Nucleus accumbens (tissue), 56 donors: ENCODE measurements around the gene PDE8B.
"Not testable (repeated sequence)": the region's sequence is repeated elsewhere in the genome, so short reads cannot be mapped to it uniquely, and the experiment has no call there.

ENCODE experiments used
- DNase-seq, 56 donors: peaks; one replicate each; lab custom pipeline; 2025; lab: John Stamatoyannopoulos, UW

PDE8B gene

DNA sequence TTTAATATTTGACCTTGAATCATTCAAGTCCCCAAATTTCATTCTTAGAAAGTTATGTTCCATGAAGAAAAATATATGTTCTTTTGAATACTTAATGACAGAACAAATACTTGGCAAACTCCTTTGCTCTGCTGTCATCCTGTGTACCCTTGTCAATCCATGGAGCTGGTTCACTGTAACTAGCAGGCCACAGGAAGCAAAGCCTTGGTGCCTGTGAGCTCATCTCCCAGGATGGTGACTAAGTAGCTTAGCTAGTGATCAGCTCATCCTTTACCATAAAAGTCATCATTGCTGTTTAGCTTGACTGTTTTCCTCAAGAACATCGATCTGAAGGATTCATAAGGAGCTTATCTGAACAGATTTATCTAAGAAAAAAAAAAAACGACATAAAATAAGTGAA is 216.2 kb downstream of the PDE8B start:
- no peak for DNase-seq

DNA sequence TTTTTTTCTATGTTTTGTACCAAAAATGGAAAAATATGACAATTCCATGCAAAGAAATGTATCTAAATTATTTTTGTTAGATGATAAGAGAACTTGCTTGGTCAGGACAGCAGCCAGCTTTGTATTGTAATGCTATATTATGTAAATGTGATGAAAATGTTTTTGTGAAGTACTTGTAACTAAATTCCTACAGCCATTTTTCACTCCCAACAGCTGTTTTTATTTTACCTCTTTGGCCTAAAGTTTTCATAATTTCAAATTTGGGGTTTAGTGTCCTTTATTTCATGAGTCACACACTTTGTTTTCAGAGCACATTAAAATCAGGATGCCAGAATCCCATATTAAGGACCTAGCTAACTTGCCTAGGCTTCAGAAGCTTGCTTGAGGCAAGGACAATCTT is 217.5 kb downstream of the PDE8B start:
- DNase-seq = no peak

DNA sequence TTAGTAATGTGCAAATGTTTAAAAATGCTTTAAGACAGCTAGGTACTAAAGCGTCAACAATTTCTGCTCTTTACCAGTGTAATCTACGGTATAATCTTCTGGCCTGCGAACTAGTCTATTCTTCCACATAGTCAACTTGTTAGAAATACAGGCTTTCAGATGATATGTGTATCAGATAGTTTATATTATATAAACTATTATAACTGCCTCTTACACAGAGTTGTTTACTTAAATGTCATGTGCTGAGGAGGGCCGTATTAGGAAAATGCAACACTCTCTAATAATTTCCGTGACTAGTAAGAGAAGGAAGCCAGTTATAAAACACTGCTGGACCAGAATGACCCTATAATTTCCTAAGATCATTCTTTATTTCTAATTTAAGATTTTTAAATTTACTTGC is 218.0 kb downstream of the PDE8B start:
- DNase-seq = no peak

DNA sequence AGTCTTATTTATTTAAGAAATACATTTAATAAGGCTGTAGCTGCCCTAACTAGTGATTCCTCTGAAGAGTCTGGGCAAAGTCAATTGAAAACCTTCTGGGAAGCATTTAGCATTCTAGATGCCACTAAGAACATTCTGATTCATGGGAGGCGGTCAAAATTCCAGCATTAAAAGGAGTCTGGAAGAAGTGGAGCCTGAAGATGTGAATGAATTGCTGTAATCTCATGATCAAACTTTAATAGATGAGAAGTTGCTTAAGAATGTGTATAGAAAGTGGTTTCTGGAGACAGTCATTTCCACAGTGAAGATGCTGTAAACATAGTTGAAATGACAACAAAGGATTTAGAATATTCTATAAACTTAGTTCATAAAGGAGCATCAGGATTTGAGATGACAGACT is 220.2 kb downstream of the PDE8B start:
- no peak for DNase-seq

DNA sequence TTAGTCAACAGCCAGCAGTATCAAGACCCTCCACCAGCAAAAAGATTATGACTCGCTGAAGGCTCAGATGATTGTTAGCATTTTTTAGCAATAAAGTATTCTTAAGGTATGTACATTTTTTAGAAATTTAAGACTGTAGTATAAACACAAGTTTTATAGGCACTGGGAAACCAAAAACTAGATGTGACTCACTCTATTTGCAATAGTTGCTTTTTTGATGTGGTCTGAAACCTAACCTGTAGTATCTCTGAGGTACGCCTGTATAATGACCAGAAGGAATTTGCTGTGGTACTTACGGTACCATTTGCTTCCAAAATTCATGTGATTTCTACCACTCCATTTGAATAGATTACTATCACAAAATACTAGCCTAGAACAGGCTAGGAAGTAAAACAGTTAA is 220.8 kb downstream of the PDE8B start:
- DNase-seq = no peak

DNA sequence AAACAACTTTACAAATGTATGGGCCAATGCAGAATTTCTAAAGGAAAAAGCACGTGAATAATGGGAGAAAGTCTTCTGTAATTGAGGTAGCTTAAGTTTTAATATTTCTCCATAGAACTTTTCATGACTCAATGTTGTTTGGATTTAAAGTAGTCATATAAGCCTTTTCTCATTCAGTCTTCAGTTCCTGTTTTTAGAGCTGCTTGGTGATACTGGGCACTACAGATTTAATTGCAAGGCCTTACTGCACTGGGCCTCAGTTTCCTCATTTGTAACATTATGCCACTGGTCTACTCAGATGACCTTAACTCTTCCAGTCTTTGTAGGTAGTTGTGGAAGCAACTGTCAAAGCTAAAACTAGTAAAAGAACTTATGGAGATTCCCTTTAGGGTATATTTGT is 221.2 kb downstream of the PDE8B start:
- no peak for DNase-seq

DNA sequence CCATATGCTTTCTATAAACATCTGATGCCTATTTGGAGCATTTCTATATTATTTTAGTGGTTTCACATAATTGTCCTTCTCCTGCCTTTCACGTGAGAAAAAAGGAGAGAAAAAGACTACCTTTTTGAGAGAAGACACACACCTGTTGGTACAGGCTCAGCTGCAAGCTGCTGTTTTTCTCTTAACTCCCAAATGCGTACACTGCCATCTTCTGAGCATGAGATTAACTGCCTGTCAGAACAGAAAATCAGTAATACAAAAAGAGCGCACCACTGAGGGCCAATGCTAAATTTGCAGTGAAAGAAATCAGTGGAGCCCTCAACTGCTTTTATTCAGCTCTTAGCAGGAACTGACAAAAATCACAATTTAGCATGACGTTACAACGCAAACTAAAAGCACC is 226.7 kb downstream of the PDE8B start:
- peak in 8 of 56 donors; percentile 8 to 66 (median 26) for DNase-seq

DNA sequence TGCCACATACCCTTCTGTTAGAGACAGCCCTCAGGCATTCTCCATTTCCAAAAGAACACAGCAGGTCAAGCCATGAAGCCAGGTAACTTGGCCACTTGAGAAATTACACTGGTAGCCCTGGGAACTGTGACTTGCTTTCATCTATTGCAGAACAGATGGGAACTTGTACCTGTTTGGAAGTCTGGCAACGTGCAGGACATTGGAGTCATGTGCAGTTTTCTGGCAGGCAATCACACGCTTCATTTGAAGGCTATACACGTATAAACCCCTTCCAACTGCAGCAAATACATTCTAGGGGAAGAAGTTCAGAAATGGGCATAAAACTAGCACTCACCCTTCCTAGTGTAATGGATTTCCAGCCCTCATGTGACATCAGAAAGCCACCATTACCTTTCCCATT is 227.6 kb downstream of the PDE8B start:
- no peak for DNase-seq

DNA sequence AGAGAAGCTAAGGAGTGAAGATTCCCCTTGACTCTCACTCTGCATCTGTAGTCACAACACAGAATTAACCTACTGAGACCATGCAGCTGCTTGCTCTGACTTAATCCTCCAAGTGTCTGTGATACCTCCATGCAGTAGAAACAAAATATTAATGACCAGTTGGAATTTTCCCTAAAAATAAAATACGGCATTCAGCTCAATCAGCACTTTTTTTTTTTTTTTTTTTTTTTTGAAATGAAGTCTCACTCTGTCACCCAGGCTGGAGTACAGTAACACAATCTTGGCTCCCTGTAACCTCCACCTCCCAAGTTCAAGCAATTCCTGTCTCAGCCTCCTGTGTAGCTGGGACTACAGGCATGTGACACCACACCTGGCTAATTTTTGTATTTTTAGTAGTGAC is 233.2 kb downstream of the PDE8B start:
- DNase-seq = no peak

DNA sequence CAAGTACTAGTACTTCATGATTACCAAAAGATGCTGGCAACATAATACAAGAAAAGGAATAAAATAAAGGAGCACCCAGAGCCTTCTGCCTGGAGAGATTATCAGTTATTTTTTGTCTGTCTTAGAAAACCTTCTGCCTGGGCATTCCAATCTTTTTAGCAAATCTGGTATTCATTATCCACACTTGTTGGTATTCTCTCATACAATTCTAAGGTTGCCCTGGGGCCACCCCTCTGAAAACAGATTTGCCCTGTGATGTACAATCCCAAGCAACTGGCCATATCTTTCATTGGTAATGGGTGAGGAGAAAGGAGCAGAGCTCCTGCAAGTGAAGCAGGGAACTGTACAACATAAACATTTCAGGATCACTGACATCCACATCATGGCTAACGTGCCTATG is 233.9 kb downstream of the PDE8B start:
- no peak for DNase-seq

DNA sequence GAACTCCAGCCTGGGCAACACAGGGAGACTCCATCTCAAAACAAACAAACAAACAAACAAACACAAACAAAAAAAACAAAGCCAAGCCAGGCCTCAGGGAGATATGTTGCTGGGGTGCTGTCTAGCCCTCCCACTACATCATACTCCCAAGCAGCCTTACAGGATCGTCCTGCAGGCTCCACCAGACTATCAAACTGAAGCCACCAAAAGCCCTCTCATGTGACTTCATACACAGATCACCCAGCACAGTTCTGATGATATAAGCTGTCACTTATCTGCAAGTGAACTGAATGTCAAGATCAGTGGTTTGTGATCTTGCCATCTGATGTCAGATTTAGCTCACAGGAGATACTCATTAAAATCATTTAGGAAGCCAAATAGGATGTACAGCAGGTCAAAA is 238.4 kb downstream of the PDE8B start:
- DNase-seq = no peak

DNA sequence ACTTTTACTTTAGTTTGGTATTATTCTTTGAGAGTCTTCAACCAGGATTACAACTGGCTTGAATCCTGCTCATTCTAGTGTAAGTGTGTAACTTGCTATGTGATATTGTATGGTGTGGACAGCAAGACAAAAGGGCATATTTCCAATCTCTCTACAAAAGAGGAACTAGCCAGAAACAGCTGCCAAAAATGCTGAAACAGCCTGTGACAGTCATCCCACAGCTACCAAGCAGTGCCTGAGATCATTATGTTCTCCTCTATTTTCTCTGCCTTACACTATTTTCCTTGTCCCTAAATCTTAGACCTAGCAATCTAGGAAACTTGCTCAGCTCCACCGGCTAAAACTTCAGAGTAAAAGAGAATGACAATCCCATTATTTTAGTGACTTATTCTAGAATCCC is 238.8 kb downstream of the PDE8B start:
- DNase-seq = peak in 1 of 56 donors; percentile 9

DNA sequence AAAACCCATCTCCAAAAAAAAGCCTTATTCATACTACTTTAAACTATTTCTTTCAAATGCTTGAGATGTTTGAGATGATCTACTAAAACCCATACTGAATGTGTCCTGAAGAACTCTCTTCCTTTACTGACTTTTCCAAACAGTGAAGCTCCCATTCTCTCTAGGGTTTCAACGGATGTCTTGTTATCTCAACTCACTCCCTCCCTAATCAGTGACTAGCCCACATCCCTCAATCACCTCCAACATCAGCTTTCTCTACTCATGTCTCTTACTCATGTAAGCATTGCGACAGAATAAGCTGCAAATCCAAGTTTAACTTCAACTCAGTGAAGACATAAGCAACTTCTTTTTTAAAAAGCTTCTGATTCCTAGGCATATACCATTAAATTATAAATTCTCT is 239.5 kb downstream of the PDE8B start:
- no peak for DNase-seq

DNA sequence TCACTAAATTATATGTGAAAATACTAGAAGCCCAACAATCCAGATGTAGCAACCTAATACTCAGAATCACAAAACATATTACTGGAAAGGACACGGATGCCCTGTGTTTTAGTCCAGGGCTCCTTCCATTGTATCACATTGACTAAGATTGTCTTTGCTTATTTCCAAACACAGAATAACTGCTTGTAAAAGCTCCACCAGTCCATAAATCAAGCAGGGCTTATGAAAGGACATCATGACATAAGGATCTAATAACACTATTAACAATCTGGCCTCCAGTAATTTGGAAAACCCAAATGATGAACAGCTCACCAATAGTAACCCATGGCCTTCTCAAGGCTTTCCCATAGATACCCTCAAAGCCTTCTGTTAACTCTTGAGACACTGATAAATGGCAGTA is 241.9 kb downstream of the PDE8B start:
- DNase-seq = no peak

DNA sequence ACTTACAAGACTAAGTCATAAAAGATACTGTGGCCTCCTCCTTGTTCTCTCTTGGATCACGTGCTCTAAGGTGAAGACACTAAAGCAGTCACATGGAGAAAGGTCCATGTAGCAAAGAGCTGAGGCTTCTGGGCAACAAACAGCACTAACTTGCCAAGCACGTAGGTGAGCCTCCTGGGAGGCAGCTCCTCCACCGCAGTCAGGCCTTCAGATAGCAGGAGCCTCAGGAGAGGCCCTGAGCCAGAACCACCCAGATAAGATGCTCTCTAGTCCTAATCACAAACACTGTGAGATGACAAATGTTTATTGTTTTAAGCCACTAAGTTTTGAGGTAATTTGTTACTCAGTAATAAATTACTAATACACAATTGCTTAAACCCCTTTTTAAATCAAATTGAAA is 243.6 kb downstream of the PDE8B start:
- no peak for DNase-seq

DNA sequence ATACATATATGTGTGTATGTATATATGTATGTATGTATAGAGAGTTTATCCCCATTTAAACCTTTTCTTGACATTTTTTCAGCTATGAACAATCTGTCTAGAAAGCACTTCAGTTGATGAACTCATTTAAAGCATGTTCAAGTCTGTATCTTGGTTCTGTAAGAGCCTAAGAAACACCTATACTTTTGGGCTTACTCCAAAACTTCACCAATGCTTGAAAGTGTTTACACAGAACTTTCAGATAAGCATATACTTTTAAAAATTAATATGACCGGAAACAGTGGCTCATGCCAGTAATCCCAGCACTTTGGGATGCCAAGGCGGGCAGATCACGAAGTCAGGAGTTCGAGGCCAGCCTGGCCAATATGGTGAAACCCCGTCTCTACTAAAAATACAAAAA is 250.8 kb downstream of the PDE8B start:
- no peak for DNase-seq

DNA sequence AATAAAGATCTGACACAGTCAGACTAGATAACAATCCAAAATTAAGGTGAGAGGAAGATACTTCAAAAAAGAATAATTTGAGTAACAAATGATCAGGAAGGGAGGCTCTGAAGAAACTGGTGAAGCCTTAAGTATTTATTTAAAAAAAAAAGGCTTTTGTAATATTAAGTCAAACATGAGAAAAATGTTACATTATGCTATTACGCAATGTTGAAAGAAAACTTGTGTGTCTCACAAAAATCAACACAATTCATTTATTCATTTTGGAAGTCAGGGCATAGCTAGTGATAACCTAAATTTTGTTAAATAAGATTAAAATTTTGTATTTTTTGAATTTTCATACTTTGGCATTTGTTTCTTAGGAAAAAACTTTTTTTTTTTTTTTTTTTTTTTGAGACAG is 253.4 kb downstream of the PDE8B start:
- no peak for DNase-seq

DNA sequence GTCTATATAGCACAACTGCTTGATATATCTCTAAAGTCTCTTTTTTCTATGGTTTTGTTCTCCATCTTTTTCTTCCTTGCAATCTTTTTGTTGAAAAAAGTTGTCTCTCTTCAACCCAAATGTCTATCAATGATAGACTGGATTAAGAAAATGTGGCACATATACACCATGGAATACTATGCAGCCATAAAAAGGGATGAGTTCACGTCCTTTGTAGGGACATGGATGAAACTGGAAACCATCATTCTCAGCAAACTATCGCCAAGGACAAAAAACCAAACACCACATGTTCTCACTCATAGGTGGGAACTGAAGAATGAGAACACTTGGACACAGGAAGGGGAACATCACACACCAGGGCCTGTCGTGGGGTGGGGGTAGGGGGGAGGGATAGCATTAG is 258.4 kb downstream of the PDE8B start:
- not testable (repeated sequence) for DNase-seq

DNA sequence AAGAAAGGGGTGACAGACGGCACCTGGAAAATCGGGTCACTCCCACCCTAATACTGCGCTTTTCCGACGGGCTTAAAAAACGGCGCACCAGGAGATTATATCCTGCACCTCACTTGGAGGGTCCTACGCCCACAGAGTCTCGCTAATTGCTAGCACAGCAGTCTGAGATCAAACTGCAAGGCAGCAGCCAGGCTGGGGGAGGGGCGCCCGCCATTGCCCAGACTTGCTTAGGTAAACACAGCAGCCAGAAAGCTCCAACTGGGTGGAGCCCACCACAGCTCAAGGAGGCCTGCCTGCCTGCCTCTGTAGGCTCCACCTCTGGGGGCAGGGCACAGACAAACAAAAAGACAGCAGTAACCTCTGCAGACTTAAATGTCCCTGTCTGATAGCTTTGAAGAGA is 264.6 kb downstream of the PDE8B start:
- DNase-seq = not testable (repeated sequence)
